Adrenal gland (tissue), 12 donors: ENCODE measurements around the gene SLC35A5. TPM values are rescaled to one million over a fixed set of nuclear protein-coding genes. Genes with fewer than 3 reads are reported as not detected.

Source experiments
- DNase-seq, 7 donors: peaks; one replicate each; pipeline ENCODE4 v3.0.0-alpha.2; 2019 to 2020
- H3K27ac ChIP-seq, 5 donors: fragments of 200-600 bp; sonication (generic) in 4 of 5; 1 replicate in 3 of 5; 2 replicates in 2 of 5; pipeline versions ENCODE4 v1.5.1 to v1.8.0; 2016 to 2020; ENCODE audit warnings: mild to moderate bottlenecking in 1 of 5
- H3K27me3 ChIP-seq: fragments of 200-600 bp; 2 replicates; pipeline ENCODE4 v1.8.0; 2021
- H3K36me3 ChIP-seq, 2 donors: fragments of 200-600 bp; replicated peaks in 1 of 2; 1 replicate in 1 of 2; 2 replicates in 1 of 2; pipeline versions ENCODE4 v1.5.1 to v1.8.0; 2018 to 2022
- H3K4me1 ChIP-seq, 2 donors: fragments of 200-600 bp; replicated peaks in 1 of 2; 1 replicate in 1 of 2; 2 replicates in 1 of 2; pipeline versions ENCODE4 v1.5.1 to v1.8.0; 2018 to 2021
- H3K4me3 ChIP-seq, 4 donors: fragments of 200-600 bp; sonication (generic) in 3 of 4; one replicate each; pipeline ENCODE4 v1.5.1; 2016 to 2018
- H3K9me3 ChIP-seq, 3 donors: fragments of 200-600 bp; sonication (generic) in 1 of 3; replicated peaks in 1 of 3; 1 replicate in 2 of 3; 2 replicates in 1 of 3; pipeline versions ENCODE4 v1.5.1 to v1.8.0; 2016 to 2021
- CTCF ChIP-seq, 6 experiments: fragments of 450-650 bp in 4 of 6; fragments of 200-600 bp in 2 of 6; sonication (generic) in 1 of 6; IDR thresholded peaks; 1 replicate in 5 of 6; 2 replicates in 1 of 6; pipeline versions ENCODE4 v1.5.1 to v1.8.0; 2016 to 2021; ENCODE audit warnings: antibody characterized with exemption in 6 of 6, mild to moderate bottlenecking in 2 of 6, moderate library complexity in 1 of 6
- POLR2A ChIP-seq, 2 donors: fragments of 450-650 bp; IDR thresholded peaks; one replicate each; pipeline ENCODE4 v1.6.1; 2017; ENCODE audit warnings: antibody characterized with exemption in 2 of 2, mild to moderate bottlenecking in 2 of 2, moderate library complexity in 1 of 2
- WGBS, 4 donors: extraction: QIAGEN DNeasy Blood & Tissue Kit in 2 of 4; methylation state at CpG; one replicate each; pipeline versions ENCODE4 v1.1.5 to v1.1.7; 2013 to 2017; 5-methylcytosine and 5-hydroxymethylcytosine counted together
- intact Hi-C, 2 donors: fragments of 100-400 bp; cut with DNase I; formaldehyde crosslinking; loops; one replicate each; pipeline versions ENCODE4 v1.14.1 to v1.15.0; 2022 to 2023
- polyA plus RNA-seq, 3 donors: library from polyadenylated mRNA; stranded (reverse); fragments of 200-250 nt in 2 of 3; fragments of 350-450 nt in 1 of 3; fragmentation: Illumina TruSeq in 1 of 3; extraction: RNeasy Lipid Tissue Mini Kit (QIAGEN cat#74804) in 1 of 3; gene quantifications; one replicate each; pipeline ENCODE4 v1.2.3, GENCODE V29; 2013 to 2014
- total RNA-seq, 9 donors: library from RNA; depleted of rRNA in 4 of 9; stranded (reverse); fragments of >200 nt in 4 of 9; fragments of 120-200 nt in 1 of 9; fragmentation: NEBNext Ultra II Directional in 1 of 9; extraction: Animal tissue kit (Norgen Biotek cat#: 25700) in 1 of 9; gene quantifications; one replicate each; pipeline versions ENCODE4 v1.1.0 to v1.2.4, GENCODE V29; 2013 to 2023
- donor health status: healthy with polysubstance abuse.
- donor health status: Bipolar disorder and iron deficiency.
- donor health status: DM: yes; HTN: yes; CAD: no.
- donor health status: DM: no; HTN: no; CAD: no.
- donor health status: DM: no; HTN: no; CAD: no.
- donor health status: DM: yes; HTN: yes; CAD: no.

SLC35A5 gene
- total and polyA plus RNA-seq, 12 donors = 6.1 to 51.6 (median 39.6) TPM

GRCh38 chr3:112579232-112579631 is 17.4 kb downstream of the SLC35A5 start:
- H3K4me3 ChIP-seq = no peak overlapping the region
- intact Hi-C loops = no loop called here
- no peak overlapping the region for H3K27ac ChIP-seq
- WGBS, 4 donors = 86 to 88% (median 86%) methylated on average over 3 of the region's 3 CpGs
- H3K4me1 ChIP-seq = no peaks in the 10 kb centered on the region
- TF ChIP-seq POLR2A (IDR thresholded peaks at IDR 0.05) (no peak), CTCF (IDR thresholded peaks at IDR 0.05) (no peak)
- no peaks in the 10 kb centered on the region for H3K9me3 ChIP-seq
- peaks cover 0 to 24% of the 10 kb centered on the region in 2 donors for H3K36me3 ChIP-seq
- DNase-seq = no peak
- H3K27me3 ChIP-seq = no peaks in the 10 kb centered on the region

- Histone ChIP-seq H3K27me3 (no peaks in the 10 kb centered on the region), H3K4me3 (no peak overlapping the region), H3K4me1 (no peaks in the 10 kb centered on the region), H3K9me3 (no peaks in the 10 kb centered on the region), H3K27ac (no peak overlapping the region), H3K36me3 (peaks cover 0 to 27% of the 10 kb centered on the region in 2 donors)
- no peak for TF ChIP-seq POLR2A (IDR thresholded peaks at IDR 0.05)
- TF ChIP-seq CTCF (IDR thresholded peaks at IDR 0.05) = no peak
- no peak for DNase-seq
- intact Hi-C loops = loop anchor here in 1 of 2 donors (10.0 kb wide), 1 partner anchor 65 kb away; the partner anchor contains the start of gene CCDC80
- 81 to 92% (median 84%) methylated on average over 3 of the region's 3 CpGs for WGBS, 4 donors
Measured at GRCh38 chr3:112579697-112580096, 17.9 kb downstream of the SLC35A5 start.

- no peak overlapping the region for H3K27ac ChIP-seq
- TF ChIP-seq POLR2A (IDR thresholded peaks at IDR 0.05) (no peak), CTCF (IDR thresholded peaks at IDR 0.05) (peak; percentile 43 to 69 (median 52))
- peak in 3 of 7 donors; percentile 20 to 30 (median 26) for DNase-seq
- peaks cover 0 to 39% of the 10 kb centered on the region in 2 donors for H3K36me3 ChIP-seq
- H3K27me3 ChIP-seq = no peaks in the 10 kb centered on the region
- WGBS, 4 donors = 57 to 73% (median 64%) methylated on average over 2 of the region's 2 CpGs
- H3K4me1 ChIP-seq = no peaks in the 10 kb centered on the region
- H3K9me3 ChIP-seq = no peaks in the 10 kb centered on the region
- intact Hi-C loops = loop anchor here in 1 of 2 donors (10.0 kb wide), 1 partner anchor 62 kb away; the partner anchor contains the start of gene CCDC80
- no peak overlapping the region for H3K4me3 ChIP-seq
Measured at GRCh38 chr3:112582244-112582874, 20.5 kb downstream of the SLC35A5 start.

GRCh38 chr3:112583105-112583504 is 21.3 kb downstream of the SLC35A5 start:
- intact Hi-C loops = loop anchor here in 1 of 2 donors (10.0 kb wide), 1 partner anchor 62 kb away; the partner anchor contains the start of gene CCDC80
- no peak for TF ChIP-seq CTCF (IDR thresholded peaks at IDR 0.05)
- TF ChIP-seq POLR2A (IDR thresholded peaks at IDR 0.05) = no peak
- Histone ChIP-seq H3K36me3 (peaks cover 0 to 39% of the 10 kb centered on the region in 2 donors), H3K9me3 (no peaks in the 10 kb centered on the region), H3K27me3 (no peaks in the 10 kb centered on the region), H3K4me1 (no peaks in the 10 kb centered on the region), H3K4me3 (no peak overlapping the region), H3K27ac (no peak overlapping the region)
- 66 to 84% (median 81%) methylated on average over 3 of the region's 3 CpGs for WGBS, 4 donors
- DNase-seq = no peak
